ENCODE results near the gene PRCC.
A peak's percentile ranks its signal among the peaks of the same experiment; 100 is the strongest.
"Not testable (repeated sequence)": the region's sequence is repeated elsewhere in the genome, so short reads cannot be mapped to it uniquely, and the experiment has no call there.

PRCC gene

GRCh38 chr1:156765136-156765535, 2.2 kb upstream of the PRCC start:
- DNase-seq: not testable (repeated sequence)

GRCh38 chr1:156765666-156766065, 1.7 kb upstream of the PRCC start:
- DNase-seq: no peak

- DNase-seq: peak in 3 of 14 donors; percentile 33 to 62 (median 46)
Observed at GRCh38 chr1:156766298-156767100, 836 bp upstream of the PRCC start.

- DNase-seq: peak in 9 of 14 donors; percentile 10 to 64 (median 43)
Observed at GRCh38 chr1:156767879-156768604, 707 bp downstream of the PRCC start.

DNA sequence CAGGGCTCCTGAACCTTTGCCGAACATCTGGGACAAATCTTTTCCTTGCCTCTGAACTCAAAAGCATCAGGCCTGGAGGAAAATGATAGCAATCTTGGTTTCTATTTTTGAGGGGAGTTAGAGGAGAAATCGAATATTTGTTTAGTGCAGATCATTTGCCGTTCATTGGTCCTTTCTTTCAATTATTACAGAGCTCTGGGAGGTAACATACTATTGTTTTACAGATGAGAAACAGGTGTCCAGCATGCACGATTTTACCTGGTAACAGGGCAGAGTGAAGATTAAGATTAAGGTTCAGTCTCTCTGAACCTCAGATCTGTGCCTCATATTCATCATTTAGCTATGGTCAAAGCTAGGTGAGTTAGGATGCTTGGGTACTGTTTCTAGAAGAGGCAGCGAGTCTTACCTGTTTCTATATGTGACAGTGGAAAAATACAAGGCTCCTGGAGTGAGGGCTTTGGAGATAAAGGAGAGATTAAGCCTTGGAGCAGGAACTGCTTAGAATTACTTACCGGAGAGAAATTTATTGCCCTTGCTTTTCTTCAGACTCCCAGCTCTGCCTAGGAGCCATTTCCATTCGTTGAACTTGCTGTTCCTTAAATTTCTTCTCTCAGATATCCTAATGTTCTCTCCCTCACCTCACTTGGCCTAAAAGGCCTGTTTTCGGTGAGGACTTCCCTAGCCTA, 1.4 kb downstream of the PRCC start:
- DNase-seq: no peak

- no peak for DNase-seq
Observed at GRCh38 chr1:156772222-156772621, 4.9 kb downstream of the PRCC start.

- peak in 1 of 14 donors; percentile 8 for DNase-seq
Observed at GRCh38 chr1:156772728-156773497, 5.6 kb downstream of the PRCC start.

GRCh38 chr1:156773607-156774006, 6.3 kb downstream of the PRCC start:
- no peak for DNase-seq

- no peak for DNase-seq
Observed at GRCh38 chr1:156775799-156776198, 8.5 kb downstream of the PRCC start.

GRCh38 chr1:156776942-156777341, 9.6 kb downstream of the PRCC start:
- no peak for DNase-seq

DNA sequence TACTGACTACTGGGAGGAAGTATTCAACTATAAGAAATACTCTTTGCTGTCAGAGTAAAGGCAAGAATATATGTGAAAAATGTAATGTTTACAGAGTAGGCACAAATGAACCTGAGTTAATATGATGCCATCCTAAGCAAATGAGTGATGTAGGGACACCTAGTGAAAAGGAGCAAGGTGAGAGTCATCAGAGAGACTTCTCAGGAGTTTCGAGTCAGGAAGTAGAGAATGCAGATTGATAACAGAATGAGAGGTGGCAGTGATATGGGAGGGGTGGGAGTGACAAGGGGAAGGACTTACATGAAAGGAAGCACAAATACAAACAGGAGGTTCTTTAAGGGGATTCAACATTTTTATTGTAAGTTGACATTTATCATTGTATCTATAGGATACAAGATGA, 10.2 kb downstream of the PRCC start:
- DNase-seq: no peak

- no peak for DNase-seq
Observed at GRCh38 chr1:156781585-156782186, 14.4 kb downstream of the PRCC start.

DNA sequence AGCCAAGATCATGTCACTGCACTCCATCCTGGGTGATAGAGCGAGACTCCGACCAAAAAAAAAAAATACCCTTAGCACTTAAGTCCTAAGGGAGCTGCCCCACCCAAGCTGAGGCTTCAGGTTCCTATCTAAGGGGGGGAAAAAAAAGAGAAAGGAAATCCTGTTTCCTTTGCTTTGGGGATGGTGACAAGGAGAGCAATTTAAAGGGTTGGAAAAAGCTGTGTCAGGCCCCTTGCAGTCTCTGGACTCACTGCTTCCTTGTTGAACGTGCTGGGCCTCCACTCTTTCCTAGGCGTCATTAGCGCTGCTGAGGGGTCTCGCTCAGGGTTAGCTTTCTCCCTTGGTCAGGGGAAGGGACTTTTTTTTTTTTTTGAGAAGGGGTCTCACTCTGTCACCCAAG, 18.1 kb downstream of the PRCC start:
- no peak for DNase-seq

DNA sequence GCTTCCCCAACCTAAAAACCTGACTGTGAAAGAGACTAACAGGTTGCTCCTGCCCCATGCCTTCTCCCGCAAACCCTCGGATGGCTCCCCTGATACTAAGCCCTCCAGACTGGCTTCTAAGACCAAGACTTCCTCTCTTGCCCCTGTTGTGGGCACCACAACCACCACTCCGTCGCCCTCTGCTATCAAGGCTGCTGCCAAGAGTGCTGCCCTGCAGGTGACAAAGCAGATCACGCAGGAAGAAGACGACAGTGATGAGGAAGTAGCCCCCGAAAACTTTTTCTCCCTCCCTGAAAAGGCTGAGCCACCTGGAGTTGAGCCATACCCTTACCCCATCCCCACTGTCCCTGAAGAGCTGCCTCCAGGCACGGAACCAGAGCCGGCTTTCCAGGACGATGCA, 19.3 kb downstream of the PRCC start:
- no peak for DNase-seq

DNA sequence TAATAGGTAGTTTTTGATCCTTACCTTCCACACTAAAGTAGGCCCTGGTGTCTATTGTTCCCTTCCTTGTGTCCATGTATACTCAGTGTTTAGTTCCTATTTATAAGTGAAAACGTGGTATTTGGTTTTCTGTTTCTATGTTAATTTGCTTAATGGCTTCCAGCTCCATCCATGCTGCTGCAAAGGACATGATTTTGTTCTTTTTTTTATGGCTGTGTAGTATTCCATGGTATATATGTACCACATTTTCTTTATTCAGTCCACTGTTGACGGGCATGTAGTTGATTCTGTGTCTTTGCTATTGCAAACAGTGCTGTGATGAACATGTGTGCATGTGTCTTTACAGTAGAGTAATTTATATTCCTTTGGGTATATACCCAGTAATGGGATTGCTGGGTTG, 20.8 kb downstream of the PRCC start:
- no peak for DNase-seq

DNA sequence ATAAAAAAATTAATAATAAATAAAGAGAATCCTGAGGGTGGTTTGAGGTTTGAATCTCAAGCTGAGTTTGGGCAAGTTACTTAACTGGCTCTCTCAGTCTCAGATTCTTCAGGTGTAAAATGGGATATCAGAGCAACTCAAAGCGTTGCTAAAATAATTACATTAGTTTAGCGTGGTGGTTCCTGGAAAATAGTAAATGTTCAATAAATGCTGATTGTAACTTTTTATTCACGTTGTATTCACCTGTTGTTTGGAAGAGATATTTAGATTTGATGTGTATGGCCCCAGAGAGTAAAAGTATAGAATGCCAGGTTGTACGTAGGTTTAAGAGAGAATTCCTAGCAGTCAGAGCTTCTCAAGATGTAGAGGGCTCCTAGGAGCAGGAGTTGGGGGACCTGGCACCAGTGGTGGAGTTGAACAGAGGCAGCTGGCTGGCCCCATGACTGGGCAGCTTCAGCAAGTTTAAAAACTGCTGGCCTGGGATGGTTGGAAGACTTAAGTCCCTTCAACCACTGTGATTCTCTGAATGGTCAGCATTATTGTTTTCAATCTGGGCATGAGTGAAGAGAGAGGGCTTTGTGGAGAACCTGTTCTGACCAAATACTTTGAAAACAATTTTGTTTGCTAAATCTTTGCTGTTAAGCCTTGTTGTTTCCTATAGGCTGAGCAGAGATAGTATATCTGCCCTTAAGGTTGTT, 22.4 kb downstream of the PRCC start:
- no peak for DNase-seq

DNA sequence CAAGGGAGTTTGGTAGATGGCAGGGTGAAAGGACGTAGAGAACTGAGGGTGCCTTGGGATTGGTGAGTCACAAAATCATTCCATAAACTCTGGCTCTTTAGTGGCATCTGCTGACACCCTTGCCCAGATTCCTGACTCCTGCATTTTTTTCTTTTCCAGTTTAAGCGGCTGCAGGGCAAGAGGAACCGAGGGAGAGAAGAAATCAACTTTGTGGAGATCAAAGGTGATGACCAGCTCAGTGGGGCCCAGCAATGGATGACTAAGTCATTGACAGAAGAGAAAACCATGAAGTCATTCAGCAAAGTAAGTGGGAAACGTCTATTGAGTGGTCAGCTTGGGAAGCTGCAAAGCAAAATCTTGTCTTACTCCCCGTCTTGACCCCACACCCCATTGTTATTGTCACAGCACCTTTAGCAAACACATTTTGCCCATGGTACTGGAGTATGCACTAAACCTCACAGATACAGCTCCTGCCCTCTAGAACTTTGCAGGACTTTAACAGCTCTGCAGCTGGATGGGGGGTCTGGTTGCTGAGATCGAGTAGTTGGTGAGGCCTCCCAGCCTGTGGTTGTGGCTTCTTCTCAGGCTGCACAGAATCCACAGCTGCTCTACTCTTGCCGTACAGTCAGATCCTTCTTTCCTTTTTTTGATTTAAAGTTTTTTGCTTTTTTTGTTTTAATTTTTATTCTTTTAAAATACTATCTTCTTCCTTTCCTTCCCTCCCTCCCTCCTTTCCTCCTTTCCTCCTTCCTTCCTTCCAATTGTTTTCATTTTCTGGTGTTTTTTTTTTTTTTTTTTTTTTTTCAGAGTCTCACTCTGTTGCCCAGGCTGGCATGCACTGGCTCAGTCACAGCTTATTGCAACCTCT, 27.4 kb downstream of the PRCC start:
- no peak for DNase-seq

DNA sequence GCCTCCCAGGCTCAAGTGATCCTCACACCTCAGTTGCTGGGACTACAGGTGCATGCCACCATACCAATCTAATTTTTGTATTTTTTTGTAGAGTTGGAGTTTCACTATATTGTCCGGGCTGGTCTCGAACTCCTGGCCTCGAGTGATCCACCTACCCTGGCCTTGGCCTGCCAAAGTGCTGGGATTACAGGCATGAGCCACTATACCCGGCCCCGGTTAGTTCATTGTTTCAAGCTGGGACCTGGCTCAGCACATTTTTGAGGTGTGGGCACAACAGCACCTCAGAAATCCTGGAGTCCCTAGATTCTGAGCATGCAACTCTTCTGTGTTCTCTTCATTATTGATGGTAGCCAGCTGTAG, 28.0 kb downstream of the PRCC start:
- peak in 1 of 14 donors; percentile 80 for DNase-seq

DNA sequence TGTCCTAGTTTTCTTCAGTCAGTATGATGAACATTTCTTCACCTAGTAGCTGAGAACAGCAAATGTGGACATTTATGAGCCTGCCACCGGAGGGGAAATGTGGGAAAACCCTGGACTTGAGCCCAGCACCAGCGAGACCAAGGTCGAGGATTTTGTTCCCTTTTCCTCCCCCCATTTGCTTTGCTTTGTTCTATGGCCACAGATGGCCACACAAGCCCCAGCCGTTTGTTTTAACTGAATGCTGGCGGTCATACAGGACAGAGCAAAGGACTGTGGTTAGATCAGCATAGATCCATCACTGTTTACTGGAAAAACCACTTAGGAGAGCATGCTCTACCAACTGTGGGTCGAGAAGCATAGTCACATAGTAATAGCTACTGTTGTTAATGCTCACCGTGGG, 28.5 kb downstream of the PRCC start:
- peak in 10 of 14 donors; percentile 23 to 82 (median 50) for DNase-seq

- DNase-seq: no peak
Observed at GRCh38 chr1:156796340-156797097, 29.2 kb downstream of the PRCC start.
